HepG2 (cell line): ENCODE data around the gene LRRC39. TPM values are rescaled to one million over a fixed set of nuclear protein-coding genes. Genes with fewer than 3 reads are reported as not detected.

ENCODE experiments used
- ATAC-seq: fragments of 200-7000 bp; cut with Tn5 transposase; 3 replicates; pipeline ENCODE4 v1.9.1; 2020; ENCODE audit warnings: mild to moderate bottlenecking, moderate library complexity
- BruUV-seq: library from RNA; stranded (reverse); fragments of 400-500 nt; replicated peaks from 2 replicates; lab custom pipeline; 2021; lab: Mats Ljungman, UMichigan
- CTCF ChIA-PET: fragments of 300-600 bp; formaldehyde crosslinking; extraction: SDS; loops from one replicate; lab custom pipeline; 2021; ENCODE audit warnings: low total read pairs, inconsistent platforms, low intra/inter-chr PET ratio; lab: Yijun Ruan, JAX
- POLR2A ChIA-PET: fragments of 350-600 bp; sonication (Branson Sonifier 250); formaldehyde crosslinking; loops from one replicate; lab custom pipeline; 2020; ENCODE audit warnings: antibody characterized with exemption, inconsistent platforms; lab: Yijun Ruan, JAX
- DNase-seq: peaks from one replicate; pipeline ENCODE4 v3.0.0-alpha.2; 2015; ENCODE audit warnings: low spot score
- FAIRE-seq: peaks from 3 replicates; lab custom pipeline; 2011; peaks lifted over from hg19 to GRCh38; lab: Jason Lieb, UNC
- H2AFZ ChIP-seq: one replicate; pipeline ENCODE4 v1.6.1; 2011; ENCODE audit warnings: low read length, inconsistent platforms
- H3K27ac ChIP-seq: fragments of 300-600 bp; 3 replicates; pipeline ENCODE4 v1.8.0; 2011; ENCODE audit warnings: mixed run types, mild to moderate bottlenecking, mixed read lengths, low read length, inconsistent platforms; ENCODE audit not compliant: insufficient read depth; ENCODE audit errors: extremely low read length
- H3K27me3 ChIP-seq, 2 experiments: fragments of 200-600 bp in 1 of 2; 2 replicates in 1 of 2; 3 replicates in 1 of 2; pipeline versions ENCODE4 v1.6.0 to v1.8.0; 2011; ENCODE audit warnings: low read length in 2 of 2, mild to moderate bottlenecking in 2 of 2, moderate library complexity in 2 of 2, inconsistent platforms in 1 of 2; ENCODE audit not compliant: insufficient read depth in 2 of 2, control insufficient read depth in 1 of 2
- H3K36me3 ChIP-seq, 2 experiments: fragments of 200-600 bp in 1 of 2; replicated peaks in 1 of 2; 2 replicates in 1 of 2; 3 replicates in 1 of 2; pipeline versions ENCODE4 v1.5.1 to v1.8.0; 2011; ENCODE audit warnings: low read length in 2 of 2, inconsistent platforms in 1 of 2; ENCODE audit not compliant: insufficient read depth in 2 of 2, control insufficient read depth in 1 of 2
- H3K4me1 ChIP-seq: 2 replicates; pipeline ENCODE4 v1.5.1; 2012; ENCODE audit warnings: low read length, inconsistent platforms; ENCODE audit not compliant: insufficient read depth
- H3K4me2 ChIP-seq: 2 replicates; pipeline ENCODE4 v1.6.0; 2011; ENCODE audit warnings: low read depth, low read length, inconsistent platforms
- H3K4me3 ChIP-seq, 3 experiments: fragments of 200-600 bp in 1 of 3; sonication (generic), shearing (Covaris generic) in 1 of 3; replicated peaks in 1 of 3; 2 replicates each; pipeline ENCODE4 v1.5.1; 2011 to 2016; ENCODE audit warnings: low read length in 3 of 3, inconsistent platforms in 2 of 3, low read depth in 2 of 3, mild to moderate bottlenecking in 2 of 3, control low read depth in 1 of 3, mixed read lengths in 1 of 3; ENCODE audit not compliant: insufficient read depth in 1 of 3
- H3K79me2 ChIP-seq: one replicate; pipeline ENCODE4 v1.6.1; 2011; ENCODE audit warnings: low read length, inconsistent platforms; ENCODE audit not compliant: insufficient read depth
- H3K9ac ChIP-seq: 2 replicates; pipeline ENCODE4 v1.6.0; 2011; ENCODE audit warnings: mild to moderate bottlenecking, low read depth, low read length, inconsistent platforms; ENCODE audit not compliant: insufficient read depth
- H3K9me3 ChIP-seq: 2 replicates; pipeline ENCODE4 v1.5.1; 2012; ENCODE audit warnings: mild to moderate bottlenecking, low read length
- H4K20me1 ChIP-seq: 2 replicates; pipeline ENCODE4 v1.6.0; 2011; ENCODE audit warnings: inconsistent platforms, mild to moderate bottlenecking, low read length, moderate library complexity; ENCODE audit not compliant: insufficient read depth
- AHR ChIP-seq: IDR thresholded peaks from 2 replicates; pipeline ENCODE4 v1.6.1; 2018; ENCODE audit warnings: missing genetic modification reagents, missing compliant biosample characterization
- CEBPG ChIP-seq: IDR thresholded peaks from 2 replicates; pipeline ENCODE4 v1.6.1; 2016
- EHMT2 ChIP-seq: fragments of 200-600 bp; sonication (generic); IDR thresholded peaks from 2 replicates; pipeline ENCODE4 v1.7.0; 2017; ENCODE audit warnings: antibody characterized with exemption, low read depth, low read length, borderline replicate concordance
- GATA4 ChIP-seq: sonication (generic); IDR thresholded peaks from 2 replicates; pipeline ENCODE4 v1.6.1; 2016; ENCODE audit warnings: antibody characterized with exemption, low read depth, borderline replicate concordance
- MBNL3 ChIP-seq: fragments of 250-450 bp; sonication (Bioruptor Pico); conservative IDR thresholded peaks from 2 replicates; pipeline ENCODE4 v1.8.0; 2022; ENCODE audit warnings: mild to moderate bottlenecking, inconsistent platforms
- NR2F2 ChIP-seq: IDR thresholded peaks from 2 replicates; pipeline ENCODE4 v1.6.1; 2012; ENCODE audit warnings: low read depth, inconsistent platforms, borderline replicate concordance
- PLRG1 ChIP-seq: fragments of 450-650 bp; conservative IDR thresholded peaks from 2 replicates; pipeline ENCODE4 v1.6.1; 2016
- YEATS4 ChIP-seq: sonication (generic); formaldehyde crosslinking; IDR thresholded peaks from 2 replicates; pipeline ENCODE4 v1.4.0; 2020; ENCODE audit warnings: missing genetic modification reagents, borderline replicate concordance
- ZNF839 ChIP-seq: sonication (generic); formaldehyde crosslinking; IDR thresholded peaks from 2 replicates; pipeline ENCODE4 v1.4.0; 2020; ENCODE audit warnings: missing genetic modification reagents, mild to moderate bottlenecking, borderline replicate concordance
- WGBS: methylation state at CpG from one replicate; pipeline ENCODE4 v1.1.6; 2017; ENCODE audit warnings: low lambda C conversion rate; 5-methylcytosine and 5-hydroxymethylcytosine counted together
- in situ Hi-C: cut with HindIII; loops from 2 replicates; pipeline ENCODE4 v1.10.0; 2017; ENCODE audit warnings: low pct_unique_long_range_greater_than_20kb; ENCODE audit not compliant: extremely low pct_ligation_motif_present
- intact Hi-C: fragments of 100-400 bp; cut with micrococcal nuclease; formaldehyde crosslinking; loops from one replicate; pipeline ENCODE4 v1.10.0; 2022; ENCODE audit not compliant: unreplicated experiment
- polyA plus RNA-seq, 8 experiments: library from polyadenylated mRNA; depleted of rRNA in 3 of 8; stranded (reverse) in 7 of 8; unstranded in 1 of 8; fragments of >200 nt; fragmentation: Illumina TruSeq in 4 of 8; extraction: Trizol in 4 of 8; gene quantifications; 2 replicates each; pipeline versions ENCODE4 v1.2.1 to v1.2.3, GENCODE V29; 2011 to 2016; ENCODE audit warnings: low read depth in 4 of 8, missing spikeins in 1 of 8, mixed read lengths in 1 of 8; ENCODE audit not compliant: insufficient read depth in 1 of 8
- total RNA-seq, 5 experiments: library from RNA; depleted of rRNA; stranded (reverse); fragments of >200 nt; fragmentation: Illumina TruSeq; extraction: Trizol; gene quantifications; 2 replicates each; pipeline ENCODE4 v1.2.3, GENCODE V29; 2016; ENCODE audit warnings: low read depth in 1 of 5

Gene LRRC39
- total and polyA plus RNA-seq, 2 of the 13 experiments (the other 11 are each of a cell fraction or from before 2014, with no cell fraction given): 0.07 to 0.32 TPM

DNA sequence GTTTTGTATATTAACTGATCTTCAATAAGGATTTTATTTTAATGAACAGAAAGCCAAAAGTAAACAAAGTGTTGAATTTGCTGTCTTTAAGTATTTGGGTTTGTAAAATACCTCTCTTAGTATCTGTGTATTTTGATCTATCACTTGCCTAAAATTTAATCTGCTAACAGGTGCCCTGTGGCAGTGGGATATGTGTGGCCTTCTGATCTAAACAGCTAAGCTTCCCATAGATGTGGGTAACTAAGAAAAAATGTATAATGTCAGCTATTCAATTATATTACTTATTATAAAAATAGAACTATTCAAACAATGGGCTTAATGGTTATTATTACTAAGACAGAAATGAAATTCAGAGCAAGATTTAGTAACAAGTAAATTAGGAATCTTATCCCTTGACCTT lies 15.2 kb downstream of the LRRC39 start:
- H3K4me3 ChIP-seq: no peak overlapping the region
- no peaks in the 10 kb centered on the region for H3K36me3 ChIP-seq
- BruUV-seq: no TSS peak
- no peaks in the 10 kb centered on the region for H3K79me2 ChIP-seq
- TF ChIP-seq GATA4 (no peak), PLRG1 (no peak), NR2F2 (no peak), MBNL3 (CRISPR knock-in tag) (no peak), EHMT2 (no peak)
- in situ Hi-C loops (no loop called here), intact Hi-C loops (no loop called here)
- no peak overlapping the region for H3K9ac ChIP-seq
- no peaks in the 10 kb centered on the region for H3K27me3 ChIP-seq
- no peak for FAIRE-seq
- H3K4me2 ChIP-seq: no peak overlapping the region
- no peak overlapping the region for H3K27ac ChIP-seq
- no peaks in the 10 kb centered on the region for H3K4me1 ChIP-seq
- no peak overlapping the region for H2AFZ ChIP-seq
- ChIA-PET CTCF (no interaction called here), POLR2A (no interaction called here)
- ATAC-seq: no peak
- DNase-seq: no peak
- H3K9me3 ChIP-seq: no peaks in the 10 kb centered on the region
- no peaks in the 10 kb centered on the region for H4K20me1 ChIP-seq

DNA sequence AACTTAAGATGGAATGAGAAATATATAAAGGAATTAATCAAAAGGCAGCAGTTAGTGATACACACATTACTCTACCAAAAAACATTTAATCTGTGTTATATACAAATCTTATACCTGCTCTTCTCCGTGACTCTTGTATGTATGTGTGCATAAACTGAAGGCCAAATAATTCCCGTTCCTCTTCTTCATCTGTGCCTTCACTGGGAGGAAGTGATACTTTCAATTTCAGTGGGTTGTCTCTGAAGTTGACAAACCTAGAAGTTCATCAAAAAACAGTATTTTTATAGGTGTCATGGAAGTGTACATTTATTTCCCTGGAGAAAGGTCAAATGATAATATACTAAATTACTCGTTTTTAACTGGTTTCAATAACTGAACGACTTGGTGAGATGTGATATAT lies 25.8 kb downstream of the LRRC39 start:
- H2AFZ ChIP-seq: no peak overlapping the region

More for the DNA sequence above, 25.8 kb downstream of the LRRC39 start:
- DNase-seq (no peak), FAIRE-seq (no peak), ATAC-seq (no peak)
- intact Hi-C loops: no loop called here
- in situ Hi-C loops: no loop called here
- ChIA-PET POLR2A (no interaction called here), CTCF (no interaction called here)
- 89% methylated on average over 4 of the region's 4 CpGs for WGBS
- Histone ChIP-seq H3K36me3 (no peaks in the 10 kb centered on the region; a peak in 1 of 5 replicates), H3K4me3 (no peak overlapping the region), H4K20me1 (no peaks in the 10 kb centered on the region), H3K4me2 (no peak overlapping the region), H3K4me1 (no peaks in the 10 kb centered on the region), H3K27me3 (no peaks in the 10 kb centered on the region), H3K79me2 (no peaks in the 10 kb centered on the region), H3K27ac (no peak overlapping the region), H3K9ac (no peak overlapping the region), H3K9me3 (no peaks in the 10 kb centered on the region)
- TF ChIP-seq AHR (CRISPR knock-in tag): no peak
- TF ChIP-seq CEBPG (CRISPR knock-in tag): no peak
- no peak for TF ChIP-seq YEATS4 (CRISPR knock-in tag)
- TF ChIP-seq ZNF839 (CRISPR knock-in tag): no peak
- no TSS peak for BruUV-seq
